Esophagus (tissue), 2 donors: Measurements from ENCODE around the gene MAN1A1. TPM values are rescaled to one million over a fixed set of nuclear protein-coding genes. Genes with fewer than 3 reads are reported as not detected.

ENCODE experiments used
- H3K27ac ChIP-seq, 2 donors: one replicate each; pipeline ENCODE4 v1.5.1; 2013; ENCODE audit warnings: low read depth in 2 of 2, mild to moderate bottlenecking in 2 of 2, inconsistent platforms in 1 of 2, low read length in 1 of 2, moderate library complexity in 1 of 2
- H3K27me3 ChIP-seq, 2 donors: one replicate each; pipeline ENCODE4 v1.6.1; 2013; ENCODE audit warnings: low read length in 2 of 2, control low read depth in 1 of 2, mild to moderate bottlenecking in 1 of 2; ENCODE audit not compliant: insufficient read depth in 2 of 2, control insufficient read depth in 1 of 2
- H3K36me3 ChIP-seq, 2 donors: one replicate each; pipeline ENCODE4 v1.6.1; 2013; ENCODE audit warnings: low read length in 1 of 2; ENCODE audit not compliant: control insufficient read depth in 2 of 2, insufficient read depth in 2 of 2
- H3K4me1 ChIP-seq, 2 donors: one replicate each; pipeline ENCODE4 v1.6.1; 2013; ENCODE audit warnings: low read length in 1 of 2; ENCODE audit not compliant: control insufficient read depth in 2 of 2, insufficient read depth in 2 of 2
- H3K4me3 ChIP-seq, 2 donors: one replicate each; pipeline ENCODE4 v1.5.1; 2013; ENCODE audit warnings: low read length in 2 of 2, mild to moderate bottlenecking in 2 of 2, low read depth in 1 of 2, moderate library complexity in 1 of 2
- H3K9me3 ChIP-seq, 2 donors: one replicate each; pipeline ENCODE4 v1.6.1; 2013; ENCODE audit warnings: mild to moderate bottlenecking in 2 of 2, low read depth in 1 of 2, low read length in 1 of 2, moderate library complexity in 1 of 2; ENCODE audit not compliant: control insufficient read depth in 2 of 2, insufficient read depth in 1 of 2
- WGBS, 2 donors: extraction: QIAGEN DNeasy Blood & Tissue Kit; methylation state at CpG; one replicate each; pipeline ENCODE4 v1.1.7; 2013; 5-methylcytosine and 5-hydroxymethylcytosine counted together
- polyA plus RNA-seq, 2 donors: library from polyadenylated mRNA; stranded (reverse); fragments of 200-250 nt; gene quantifications; one replicate each; pipeline ENCODE4 v1.2.3, GENCODE V29; 2013
- donor health status: healthy with polysubstance abuse.
- donor health status: Bipolar disorder and iron deficiency.

MAN1A1 gene
- polyA plus RNA-seq, 2 donors = 2.0 to 5.3 TPM

GRCh38 chr6:119283214-119283613 lies 66.3 kb downstream of the MAN1A1 start:
- Histone ChIP-seq H3K9me3 (no peaks in the 10 kb centered on the region), H3K4me3 (no peak overlapping the region), H3K36me3 (peaks cover 0 to 3% of the 10 kb centered on the region in 2 donors), H3K27ac (no peak overlapping the region), H3K27me3 (no peaks in the 10 kb centered on the region), H3K4me1 (no peaks in the 10 kb centered on the region)
- WGBS, 2 donors = 71 to 75% methylated on average over 3 of the region's 3 CpGs

GRCh38 chr6:119280668-119281067 lies 68.9 kb downstream of the MAN1A1 start:
- no peaks in the 10 kb centered on the region for H3K4me1 ChIP-seq
- H3K36me3 ChIP-seq = peaks cover 0 to 3% of the 10 kb centered on the region in 2 donors
- H3K27me3 ChIP-seq = no peaks in the 10 kb centered on the region
- 83 to 87% methylated on average over 2 of the region's 2 CpGs for WGBS, 2 donors
- no peak overlapping the region for H3K4me3 ChIP-seq
- no peak overlapping the region for H3K27ac ChIP-seq
- no peaks in the 10 kb centered on the region for H3K9me3 ChIP-seq

GRCh38 chr6:119280080-119280479 lies 69.5 kb downstream of the MAN1A1 start:
- Histone ChIP-seq H3K36me3 (peaks cover 0 to under 1% of the 10 kb centered on the region in 2 donors), H3K27me3 (no peaks in the 10 kb centered on the region), H3K4me3 (no peak overlapping the region), H3K4me1 (no peaks in the 10 kb centered on the region), H3K9me3 (no peaks in the 10 kb centered on the region), H3K27ac (no peak overlapping the region)
- WGBS, 2 donors = 96 to 98% methylated on average over 1 of the region's 1 CpG

GRCh38 chr6:119278625-119279024 lies 70.9 kb downstream of the MAN1A1 start:
- no peak overlapping the region for H3K4me3 ChIP-seq
- H3K27ac ChIP-seq = no peak overlapping the region
- no peaks in the 10 kb centered on the region for H3K36me3 ChIP-seq
- H3K27me3 ChIP-seq = no peaks in the 10 kb centered on the region
- H3K4me1 ChIP-seq = no peaks in the 10 kb centered on the region
- no peaks in the 10 kb centered on the region for H3K9me3 ChIP-seq
- 82 to 91% methylated on average over 2 of the region's 2 CpGs for WGBS, 2 donors

- Histone ChIP-seq H3K36me3 (no peaks in the 10 kb centered on the region), H3K27me3 (no peaks in the 10 kb centered on the region), H3K4me1 (no peaks in the 10 kb centered on the region), H3K27ac (no peak overlapping the region), H3K9me3 (no peaks in the 10 kb centered on the region), H3K4me3 (no peak overlapping the region)
- 62 to 67% methylated on average over 2 of the region's 2 CpGs for WGBS, 2 donors
Observed at GRCh38 chr6:119277052-119277451, 72.5 kb downstream of the MAN1A1 start.

GRCh38 chr6:119276211-119276610 lies 73.3 kb downstream of the MAN1A1 start:
- no peak overlapping the region for H3K27ac ChIP-seq

GRCh38 chr6:119274197-119274595 lies 75.4 kb downstream of the MAN1A1 start:
- no peaks in the 10 kb centered on the region for H3K4me1 ChIP-seq
- H3K36me3 ChIP-seq = peaks cover 0 to 2% of the 10 kb centered on the region in 2 donors
- H3K27ac ChIP-seq = no peak overlapping the region
- 88 to 93% methylated on average over 2 of the region's 2 CpGs for WGBS, 2 donors
- no peaks in the 10 kb centered on the region for H3K9me3 ChIP-seq
- no peak overlapping the region for H3K4me3 ChIP-seq
- H3K27me3 ChIP-seq = no peaks in the 10 kb centered on the region

More at GRCh38 chr6:119276211-119276610, 73.3 kb downstream of the MAN1A1 start:
- H3K36me3 ChIP-seq = no peaks in the 10 kb centered on the region
- 83 to 88% methylated on average over 2 of the region's 2 CpGs for WGBS, 2 donors
- no peaks in the 10 kb centered on the region for H3K4me1 ChIP-seq
- H3K27me3 ChIP-seq = no peaks in the 10 kb centered on the region
- no peak overlapping the region for H3K4me3 ChIP-seq
- no peaks in the 10 kb centered on the region for H3K9me3 ChIP-seq

GRCh38 chr6:119273272-119274196 lies 76.0 kb downstream of the MAN1A1 start:
- Histone ChIP-seq H3K4me3 (no peak overlapping the region), H3K27ac (no peak overlapping the region), H3K27me3 (no peaks in the 10 kb centered on the region), H3K36me3 (peaks cover 0 to 2% of the 10 kb centered on the region in 2 donors), H3K9me3 (no peaks in the 10 kb centered on the region), H3K4me1 (no peaks in the 10 kb centered on the region)
- WGBS, 2 donors = 97 to 100% methylated on average over 1 of the region's 1 CpG

GRCh38 chr6:119270545-119270944 lies 79.0 kb downstream of the MAN1A1 start:
- H3K27me3 ChIP-seq = no peaks in the 10 kb centered on the region
- no peak overlapping the region for H3K4me3 ChIP-seq
- H3K27ac ChIP-seq = no peak overlapping the region
- H3K9me3 ChIP-seq = no peaks in the 10 kb centered on the region
- no peaks in the 10 kb centered on the region for H3K4me1 ChIP-seq
- 96 to 97% methylated on average over 3 of the region's 3 CpGs for WGBS, 2 donors
- H3K36me3 ChIP-seq = peaks cover 0 to 2% of the 10 kb centered on the region in 2 donors
